ENCODE results near the gene VASN.

GRCh38 chr16:4327386-4328045 lies 44.1 kb upstream of the VASN start:
- TF ChIP-seq POLR2A (IDR thresholded peaks at IDR 0.05; ENCODE audit: low read depth, low read length) (no peak), POLR2AphosphoS5 (IDR thresholded peaks at IDR 0.05; ENCODE audit: low read depth, low read length) (no peak), TAF1 (IDR thresholded peaks at IDR 0.05; ENCODE audit: borderline replicate concordance, low read depth, low read length) (no peak)

All from GM12892 (cell line).